ENCODE measurements around the gene LPO.

The LPO gene

DNA sequence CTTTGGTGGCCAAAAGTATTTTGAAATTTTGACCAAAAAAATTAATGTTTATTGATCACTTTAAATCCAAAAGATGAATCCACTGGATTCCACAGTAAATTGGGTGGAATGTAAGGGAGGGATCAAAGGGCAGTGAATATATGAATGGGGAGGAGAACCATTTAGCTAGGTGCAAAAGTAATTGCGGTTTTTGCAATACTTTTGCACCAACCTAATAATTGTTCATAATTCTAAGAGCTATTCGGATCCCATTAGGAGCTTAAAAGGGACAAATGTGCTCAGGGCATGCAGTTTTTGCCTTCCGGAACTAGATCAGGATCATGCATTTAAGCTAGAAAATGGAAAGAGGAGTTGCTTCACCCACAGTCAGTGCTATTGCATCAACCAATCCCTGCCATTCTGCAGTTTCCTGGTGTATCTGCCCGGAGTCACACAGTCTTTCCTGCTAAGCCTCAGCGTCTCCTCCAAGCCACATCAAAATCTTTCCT lies at the start of gene LPO:
LPO (plus strand) TSS at position 438 of the 488 bp plus-strand sequence. CDS start 4,396 bp downstream, outside the sequence.
- in situ Hi-C loops (cut with MboI; ENCODE audit: low sequenced_read_pairs), result no loop called here

DNA sequence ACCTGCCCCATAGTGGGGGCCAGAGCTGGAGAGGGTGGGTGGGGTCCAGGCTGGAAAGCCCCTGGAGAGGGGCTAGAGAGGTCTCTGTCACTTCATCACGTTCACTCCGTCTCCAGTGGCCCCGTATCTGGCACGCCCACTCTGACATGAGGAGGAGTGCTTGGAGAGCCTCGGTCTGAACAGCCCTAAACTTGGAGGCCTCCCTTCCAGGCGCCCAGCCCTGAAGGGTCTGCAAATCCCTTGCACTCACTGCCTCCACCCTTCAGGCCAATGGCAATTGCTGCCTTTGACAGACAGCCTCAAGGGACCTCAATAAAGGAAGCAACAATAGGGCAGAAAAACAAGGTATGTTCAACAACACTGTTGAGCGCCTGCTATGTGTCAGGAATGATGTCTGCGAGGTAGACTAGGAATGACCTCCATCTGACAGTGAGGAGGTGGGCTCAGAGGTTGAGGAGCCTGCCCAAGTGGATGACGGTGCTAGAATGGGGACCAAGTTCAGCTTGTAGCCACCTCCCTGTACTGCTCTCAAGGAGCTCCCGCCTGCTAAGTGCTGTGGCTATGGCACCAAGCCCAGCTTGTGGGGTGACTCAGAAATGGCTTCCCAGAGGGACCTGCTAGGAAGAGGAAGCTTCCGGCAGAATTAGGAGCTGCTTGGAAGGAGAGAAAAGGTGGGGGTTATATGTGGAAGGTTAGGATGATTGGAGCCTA lies 48.8 kb upstream of the LPO start:
- in situ Hi-C loops (cut with MboI; ENCODE audit: low sequenced_read_pairs), result no loop called here

DNA sequence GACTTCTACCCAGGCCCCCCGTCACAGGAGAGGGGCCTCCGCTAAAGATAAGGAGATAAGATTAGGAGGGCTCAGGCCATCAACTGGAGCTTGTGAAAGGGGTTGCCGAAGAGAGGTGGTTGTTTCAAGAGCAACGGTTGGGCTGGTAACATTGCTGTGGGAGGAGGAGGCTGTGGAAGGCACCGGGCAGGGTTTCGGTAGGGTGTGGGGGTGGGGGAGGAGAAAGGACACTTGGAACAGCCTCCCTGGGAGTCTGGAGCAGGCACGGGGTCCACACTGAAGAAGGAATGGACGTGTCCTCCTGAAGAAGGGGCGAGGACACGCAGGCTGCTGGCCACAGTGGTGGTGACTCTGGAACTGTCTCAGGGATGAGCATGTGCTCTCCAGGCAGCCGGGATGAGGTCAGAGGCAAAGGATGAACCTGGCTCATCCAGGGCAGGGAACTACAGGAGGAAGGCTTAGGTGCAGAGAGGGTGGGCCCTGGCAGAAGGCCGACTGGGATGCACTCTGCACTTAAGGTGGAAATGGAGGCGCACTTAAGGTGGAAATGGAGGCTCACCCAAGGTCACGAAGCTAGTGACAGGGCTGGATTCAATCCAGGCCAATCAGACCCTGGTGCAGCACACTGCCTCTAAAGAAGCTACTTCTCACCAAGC lies 47.0 kb upstream of the LPO start:
- in situ Hi-C loops (cut with MboI; ENCODE audit: low sequenced_read_pairs), result no loop called here

DNA sequence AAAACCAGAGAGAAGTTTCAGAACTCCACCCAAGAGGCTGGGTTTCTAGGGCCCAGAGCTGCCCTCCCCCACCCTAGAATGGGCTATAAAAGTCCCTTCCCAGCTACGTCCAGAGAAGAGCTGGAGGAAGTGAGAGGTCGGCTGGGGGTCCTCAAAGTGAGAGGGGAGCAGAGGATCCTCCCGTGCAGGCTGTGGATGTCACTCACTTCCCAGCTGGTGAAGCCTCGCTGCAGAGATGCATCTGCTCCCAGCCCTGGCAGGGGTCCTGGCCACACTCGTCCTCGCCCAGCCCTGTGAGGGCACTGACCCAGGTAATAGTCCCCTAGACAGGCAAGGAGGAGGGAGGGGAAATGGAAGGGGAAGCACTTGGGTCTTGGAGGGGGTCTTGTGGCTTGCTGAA lies 45.8 kb upstream of the LPO start, which contains the start of gene EPX:
EPX (plus strand) TSS at position 115 of the 400 bp plus-strand sequence; CDS start at position 236, 121 bp downstream.
- in situ Hi-C loops (cut with MboI; ENCODE audit: low sequenced_read_pairs), result no loop called here

DNA sequence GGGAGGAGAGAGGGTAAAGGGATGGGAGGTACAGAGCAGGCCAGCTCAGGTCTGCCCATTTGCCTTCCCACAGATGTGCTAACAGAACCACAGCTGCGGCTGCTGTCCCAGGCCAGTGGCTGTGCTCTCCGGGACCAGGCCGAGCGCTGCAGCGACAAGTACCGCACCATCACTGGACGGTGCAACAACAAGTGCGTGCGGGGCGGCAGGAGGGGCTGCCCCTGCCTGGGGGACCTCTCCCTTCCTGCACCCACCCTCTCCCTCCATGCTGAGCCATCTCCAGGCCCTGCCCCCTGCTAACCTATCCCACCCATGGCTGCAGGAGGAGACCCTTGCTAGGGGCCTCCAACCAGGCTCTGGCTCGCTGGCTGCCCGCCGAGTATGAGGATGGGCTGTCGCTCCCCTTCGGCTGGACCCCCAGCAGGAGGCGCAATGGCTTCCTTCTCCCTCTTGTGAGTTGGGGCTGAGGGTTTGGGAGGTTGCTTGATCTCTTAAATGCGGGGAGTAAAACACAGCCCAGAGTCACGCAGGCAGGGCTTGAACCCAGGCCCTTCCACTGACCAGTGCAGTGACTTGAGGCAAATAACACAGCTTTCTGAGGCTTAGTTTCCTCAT lies 44.6 kb upstream of the LPO start:
- in situ Hi-C loops (cut with MboI; ENCODE audit: low sequenced_read_pairs), result no loop called here

DNA sequence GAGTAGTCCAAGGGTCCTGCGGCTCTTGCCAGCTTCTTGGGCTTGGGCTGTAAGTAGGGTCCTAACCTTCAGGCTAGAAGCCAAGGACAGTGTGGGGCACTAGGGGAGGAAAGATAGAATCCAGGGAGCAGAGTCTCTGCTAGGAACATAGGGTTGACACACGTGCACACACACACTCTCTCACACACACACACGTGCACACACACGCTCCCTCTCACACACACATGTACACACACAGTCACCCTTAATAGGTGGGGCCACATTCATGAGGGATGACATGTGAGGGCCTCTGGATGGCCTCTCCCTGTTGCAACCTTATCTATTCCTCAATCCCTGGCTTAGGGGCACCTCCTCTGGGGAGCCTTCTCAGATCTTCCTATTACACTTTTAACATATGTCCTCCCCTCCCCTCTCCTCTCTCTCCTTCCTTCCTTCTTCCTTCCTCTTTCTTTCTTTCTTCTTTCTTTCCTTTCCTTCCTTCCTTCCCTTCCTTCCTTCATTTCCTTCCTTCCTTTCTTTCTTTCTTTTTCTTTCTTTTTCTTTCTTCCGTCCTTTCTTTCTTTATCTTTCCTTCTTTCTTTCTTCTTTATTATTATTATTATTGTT lies 42.8 kb upstream of the LPO start:
- in situ Hi-C loops (cut with MboI; ENCODE audit: low sequenced_read_pairs), result no loop called here

DNA sequence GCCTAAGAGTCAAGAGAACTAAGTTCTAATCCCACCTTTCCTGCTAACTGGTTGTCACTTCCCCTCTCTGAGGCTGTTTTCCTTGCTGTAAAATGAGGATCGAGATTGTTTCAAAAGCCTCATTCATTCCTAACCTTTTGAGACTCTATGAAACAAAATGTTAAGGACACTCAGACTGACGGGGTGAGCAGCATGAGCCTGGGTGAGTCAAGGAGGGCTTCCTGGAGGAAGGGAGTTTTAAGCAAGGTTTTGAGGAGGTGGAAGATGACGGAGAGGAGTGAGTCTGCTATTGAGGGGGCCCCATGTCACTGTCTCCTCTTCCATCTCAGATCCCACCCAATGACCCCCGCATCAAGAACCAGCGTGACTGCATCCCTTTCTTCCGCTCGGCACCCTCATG lies 41.8 kb upstream of the LPO start:
- in situ Hi-C loops (cut with MboI; ENCODE audit: low sequenced_read_pairs), result no loop called here

DNA sequence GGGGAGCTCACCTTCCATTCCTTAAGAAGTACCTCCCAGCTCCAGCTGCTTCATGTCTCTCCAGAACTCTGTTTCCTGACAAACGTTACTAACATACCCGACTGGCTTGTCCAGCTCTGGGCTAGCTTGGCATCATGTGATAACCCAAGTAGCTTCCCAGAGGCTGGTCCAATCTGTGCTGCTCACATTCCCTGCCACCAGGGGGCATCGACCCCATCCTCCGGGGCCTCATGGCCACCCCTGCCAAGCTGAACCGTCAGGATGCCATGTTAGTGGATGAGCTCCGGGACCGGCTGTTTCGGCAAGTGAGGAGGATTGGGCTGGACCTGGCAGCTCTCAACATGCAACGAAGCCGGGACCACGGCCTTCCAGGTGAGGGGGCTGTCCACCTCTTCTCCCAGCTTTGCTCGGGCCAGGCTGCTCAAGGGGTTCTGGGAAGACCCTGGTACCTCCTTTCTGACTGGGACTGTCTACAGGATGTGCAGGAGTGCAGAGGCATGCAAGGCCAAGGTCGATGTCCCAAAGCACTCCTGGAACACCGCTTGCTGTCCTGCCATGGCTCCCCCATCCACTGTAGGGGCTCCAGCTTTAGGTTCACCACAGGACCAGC lies 38.3 kb upstream of the LPO start:
- in situ Hi-C loops (cut with MboI; ENCODE audit: low sequenced_read_pairs), result loop anchor here (10.0 kb wide), 1 partner anchor 245 kb away; no protein-coding TSS in a partner anchor

DNA sequence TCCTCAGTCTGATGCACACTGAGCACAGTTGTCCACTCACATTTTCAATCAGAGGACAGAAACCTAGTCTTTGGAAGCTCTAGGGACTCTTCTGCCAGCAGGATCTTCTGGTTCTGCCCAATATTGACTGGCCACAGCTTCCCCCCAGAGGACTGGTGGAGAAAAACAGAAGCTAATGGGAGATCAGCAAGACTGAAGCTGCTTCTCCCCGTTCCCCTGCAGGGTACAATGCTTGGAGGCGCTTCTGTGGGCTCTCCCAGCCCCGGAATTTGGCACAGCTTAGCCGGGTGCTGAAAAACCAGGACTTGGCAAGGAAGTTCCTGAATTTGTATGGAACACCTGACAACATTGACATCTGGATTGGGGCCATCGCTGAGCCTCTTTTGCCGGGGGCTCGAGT lies 35.5 kb upstream of the LPO start:
- in situ Hi-C loops (cut with MboI; ENCODE audit: low sequenced_read_pairs), result loop anchor here (10.0 kb wide), 1 partner anchor 242 kb away; no protein-coding TSS in a partner anchor

DNA sequence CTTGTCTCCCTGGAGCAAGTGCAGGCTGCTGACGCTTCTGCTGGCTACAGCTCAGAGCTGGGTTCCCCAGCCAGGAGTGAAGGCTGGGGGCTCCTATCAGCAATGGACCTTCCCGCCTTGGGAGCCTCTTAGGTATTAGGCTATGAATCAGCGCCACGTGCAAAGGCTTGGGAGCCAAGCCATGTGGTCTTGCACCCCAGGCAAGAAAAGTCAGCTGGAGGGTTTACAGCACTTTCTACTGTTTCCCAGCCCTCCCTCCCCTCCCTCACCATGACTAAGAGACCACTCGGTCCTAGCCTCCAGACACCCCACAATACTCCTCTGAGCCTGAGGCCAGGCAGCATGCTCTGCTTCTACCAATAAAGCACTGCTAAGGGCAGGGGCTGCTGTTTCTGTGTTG lies 33.6 kb upstream of the LPO start:
- in situ Hi-C loops (cut with MboI; ENCODE audit: low sequenced_read_pairs), result loop anchor here (10.0 kb wide), 1 partner anchor 240 kb away; no protein-coding TSS in a partner anchor

DNA sequence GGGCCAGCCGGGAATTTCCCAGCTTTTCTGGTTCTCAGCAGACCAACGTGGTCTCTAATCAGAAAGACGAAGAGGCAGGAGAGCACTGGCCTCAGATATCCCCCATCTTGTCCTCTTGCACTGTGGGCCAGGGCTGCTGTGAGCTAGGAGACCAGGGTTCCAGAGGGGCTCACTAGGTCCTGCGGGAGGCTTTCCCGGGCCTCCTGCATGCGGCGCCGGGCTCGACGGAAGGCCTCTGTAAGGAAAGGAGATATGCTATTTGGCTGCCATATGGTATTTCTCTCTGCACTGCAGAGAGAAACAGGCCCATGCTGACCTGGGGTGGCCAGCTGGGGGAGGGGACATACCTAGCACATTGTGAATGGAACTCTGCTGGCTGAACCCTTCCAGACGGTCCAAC lies 32.4 kb upstream of the LPO start:
- in situ Hi-C loops (cut with MboI; ENCODE audit: low sequenced_read_pairs), result loop anchor here (10.0 kb wide), 1 partner anchor 239 kb away; no protein-coding TSS in a partner anchor

DNA sequence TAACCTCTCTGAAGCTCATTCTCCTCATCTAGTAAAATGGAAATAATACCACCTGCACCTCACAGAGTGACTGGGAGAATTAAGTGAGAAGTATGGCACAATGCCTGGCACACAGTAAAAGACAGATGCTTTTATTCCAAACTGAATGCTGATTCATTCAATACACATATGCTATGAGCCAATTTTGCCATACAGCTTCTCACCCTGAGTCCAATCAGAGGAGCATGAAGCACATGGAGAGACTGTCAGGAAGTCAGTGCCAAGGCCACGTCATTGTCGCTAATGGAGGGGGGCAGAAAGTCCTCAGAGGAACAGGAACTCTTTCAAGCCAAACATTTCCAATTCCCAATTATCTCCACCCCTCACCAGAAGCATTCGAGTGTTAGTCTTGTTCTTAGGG lies 30.9 kb upstream of the LPO start:
- in situ Hi-C loops (cut with MboI; ENCODE audit: low sequenced_read_pairs), result loop anchor here (10.0 kb wide), 1 partner anchor 237 kb away; no protein-coding TSS in a partner anchor

DNA sequence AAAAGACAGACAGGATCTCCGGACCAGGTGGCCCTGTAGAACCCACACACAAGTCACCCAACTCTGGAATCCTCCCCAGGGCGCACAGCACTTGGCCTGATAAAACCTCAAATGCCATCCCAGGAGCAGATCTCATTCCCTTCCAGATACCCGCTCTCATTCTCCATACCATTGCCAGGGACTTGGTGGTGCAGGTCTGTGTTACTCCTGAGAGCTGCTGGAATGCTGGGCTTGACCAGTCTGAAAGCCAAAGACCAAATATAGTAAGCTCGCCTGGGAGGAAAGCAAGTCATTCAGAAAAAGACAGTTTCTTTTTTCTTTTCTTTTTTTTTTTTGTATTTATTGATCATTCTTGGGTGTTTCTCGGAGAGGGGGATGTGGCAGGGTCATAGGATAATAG lies 30.0 kb upstream of the LPO start:
- in situ Hi-C loops (cut with MboI; ENCODE audit: low sequenced_read_pairs), result loop anchor here (10.0 kb wide), 1 partner anchor 236 kb away; no protein-coding TSS in a partner anchor

DNA sequence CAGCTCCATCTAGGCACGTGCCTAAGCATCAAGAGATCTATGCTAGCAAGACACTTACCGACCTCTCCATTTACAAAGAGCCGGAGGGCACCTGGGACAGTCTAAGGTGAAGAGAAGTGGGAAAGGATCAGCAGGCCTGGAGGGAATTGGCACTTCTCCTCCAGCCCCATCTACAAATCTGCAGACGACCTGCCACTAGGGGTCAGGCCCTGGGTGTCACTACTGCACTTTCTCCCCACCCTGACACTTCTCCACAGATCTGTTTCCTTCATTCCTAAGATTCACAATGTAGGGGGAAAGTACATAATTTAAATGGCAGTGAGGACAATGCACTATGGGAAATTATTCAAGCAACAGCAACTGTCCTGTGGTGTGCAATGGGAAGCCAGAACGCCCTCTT lies 27.5 kb upstream of the LPO start:
- in situ Hi-C loops (cut with MboI; ENCODE audit: low sequenced_read_pairs), result no loop called here

DNA sequence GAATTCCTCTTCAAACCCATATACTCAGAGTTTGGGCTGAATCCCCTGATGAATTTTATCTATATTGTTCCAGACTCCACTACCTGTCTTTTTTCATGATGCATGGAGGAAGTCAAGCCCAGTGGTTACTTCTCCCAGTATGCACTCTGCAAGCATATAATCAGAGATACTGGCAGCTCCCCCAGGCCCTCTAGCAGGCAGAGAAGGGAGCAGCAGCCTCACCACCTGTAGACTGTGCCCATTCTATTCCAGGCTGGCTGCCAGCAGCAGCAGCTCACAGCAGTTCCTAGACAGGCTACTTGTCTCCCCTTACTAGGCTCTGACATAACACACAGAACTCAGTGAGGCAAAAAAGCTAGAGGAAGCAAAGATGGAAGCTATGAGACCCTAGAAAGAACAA lies 22.7 kb upstream of the LPO start:
- in situ Hi-C loops (cut with MboI; ENCODE audit: low sequenced_read_pairs), result no loop called here

DNA sequence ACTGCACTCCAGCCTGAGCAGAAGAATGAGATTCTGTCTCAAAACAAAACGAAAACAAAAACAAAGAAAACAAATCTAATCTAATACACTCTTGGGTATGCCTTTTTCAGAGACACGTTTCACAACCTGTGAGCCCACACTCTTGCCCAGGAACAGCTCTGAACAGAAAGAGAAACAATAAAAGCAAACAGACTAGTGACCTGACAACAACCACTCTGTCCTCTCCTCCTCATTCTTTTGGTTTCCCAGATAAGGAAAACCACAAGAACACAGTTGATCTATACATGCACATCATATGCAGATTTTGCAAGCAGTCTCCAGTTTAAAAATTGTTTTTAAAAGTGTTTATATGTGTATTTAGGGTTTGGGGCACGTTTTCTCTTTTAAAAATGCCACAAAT lies 20.6 kb upstream of the LPO start:
- in situ Hi-C loops (cut with MboI; ENCODE audit: low sequenced_read_pairs), result no loop called here

DNA sequence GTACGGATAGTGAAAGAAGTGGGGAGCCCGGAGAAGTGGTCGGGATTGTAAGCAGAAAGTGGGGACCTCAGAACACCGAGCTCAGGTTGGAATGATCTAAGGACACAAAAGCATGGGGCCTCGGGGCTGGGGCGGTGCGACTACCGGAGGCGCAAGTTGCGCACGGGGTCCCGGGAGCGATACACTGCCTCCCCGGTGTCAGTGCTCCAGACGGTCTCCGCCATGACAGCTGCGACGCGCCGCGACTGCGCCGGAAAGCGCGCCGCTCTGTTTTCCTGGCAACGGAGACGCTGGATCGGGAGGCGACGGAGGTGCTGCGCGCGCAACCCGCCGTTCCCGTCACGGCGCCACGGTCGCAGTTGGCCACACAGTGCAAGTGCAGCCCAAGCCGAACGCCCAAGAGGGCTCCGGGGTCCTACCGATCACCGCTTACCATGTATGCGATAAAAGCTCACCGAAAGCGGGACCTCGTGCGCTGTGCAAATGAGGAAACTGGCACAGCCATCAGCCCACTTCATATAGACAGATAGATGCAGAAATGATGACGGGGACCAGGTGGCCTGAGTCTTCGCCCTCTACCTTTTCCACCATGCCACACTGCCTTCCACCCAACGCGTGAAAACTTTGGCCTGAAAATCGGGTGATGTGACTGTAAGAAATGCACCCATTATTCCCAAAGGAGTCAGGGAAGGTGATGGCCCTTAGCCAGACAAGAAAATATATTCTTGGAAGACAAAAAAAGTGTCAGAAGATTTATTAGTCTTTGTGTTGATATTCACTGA lies 19.2 kb upstream of the LPO start, which contains the start of gene MKS1:
MKS1 (minus strand) TSS at position 249 of the 782 bp plus-strand sequence; CDS start at position 224, 25 bp downstream.
- in situ Hi-C loops (cut with MboI; ENCODE audit: low sequenced_read_pairs), result no loop called here

DNA sequence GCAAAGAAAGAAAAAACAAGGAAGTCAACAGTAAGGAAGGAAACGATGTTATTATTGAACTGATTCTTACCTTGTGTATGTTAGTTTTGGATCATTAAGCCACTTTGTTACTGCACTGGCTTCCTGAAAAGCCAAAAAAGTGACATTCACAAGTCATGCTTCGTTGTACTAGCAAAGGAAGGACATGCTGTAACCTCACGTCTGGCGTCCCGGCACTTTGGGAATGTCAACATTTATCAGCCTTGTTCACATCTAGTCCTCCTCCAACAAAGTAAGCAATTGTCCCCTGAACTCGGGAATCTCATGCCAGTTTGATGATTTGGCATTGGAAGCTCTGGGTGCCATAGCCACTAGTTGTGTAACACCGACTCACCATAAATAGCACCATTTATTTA lies 18.6 kb upstream of the LPO start:
- in situ Hi-C loops (cut with MboI; ENCODE audit: low sequenced_read_pairs), result no loop called here

DNA sequence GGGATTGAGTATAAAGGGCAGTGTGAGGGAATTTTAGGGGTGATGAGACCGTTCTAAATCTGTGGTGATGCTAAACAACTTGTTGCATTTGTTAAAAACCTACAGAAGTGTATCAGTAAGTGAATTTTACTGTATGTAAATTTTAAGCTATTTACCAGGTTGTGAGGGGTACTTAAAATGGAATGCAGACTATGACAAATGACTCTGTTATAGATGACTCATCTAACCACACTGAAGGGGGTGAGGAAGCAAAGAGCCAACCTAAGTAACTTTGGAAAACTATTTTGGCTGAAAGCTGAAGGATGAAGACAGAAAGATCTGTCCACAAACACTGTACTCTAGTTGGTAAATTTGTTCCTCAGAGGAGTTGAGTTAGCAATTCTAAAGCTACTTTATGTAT lies 14.1 kb upstream of the LPO start:
- in situ Hi-C loops (cut with MboI; ENCODE audit: low sequenced_read_pairs), result no loop called here

DNA sequence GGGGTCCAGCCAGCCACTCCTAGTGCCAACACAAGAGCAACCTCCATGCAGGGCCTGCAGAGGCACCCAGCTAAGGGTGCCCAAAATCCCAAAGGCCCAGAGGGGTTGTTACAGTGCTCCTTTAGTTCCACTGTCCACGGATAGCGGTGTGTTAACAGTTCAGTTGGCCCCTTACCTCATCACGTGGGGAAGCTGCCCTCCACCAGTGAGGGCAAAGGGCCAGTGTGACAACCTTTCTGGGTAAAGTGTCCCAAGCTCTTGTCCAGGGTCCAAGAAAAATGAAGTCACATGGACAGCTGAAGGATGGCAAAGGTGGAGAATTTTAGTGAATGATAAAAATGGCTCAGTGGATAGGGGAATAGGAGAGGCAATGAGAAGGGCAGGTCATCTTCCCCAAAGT lies 10.7 kb upstream of the LPO start:
- in situ Hi-C loops (cut with MboI; ENCODE audit: low sequenced_read_pairs), result no loop called here
